ENCODE results near the gene RCL1.

DNA sequence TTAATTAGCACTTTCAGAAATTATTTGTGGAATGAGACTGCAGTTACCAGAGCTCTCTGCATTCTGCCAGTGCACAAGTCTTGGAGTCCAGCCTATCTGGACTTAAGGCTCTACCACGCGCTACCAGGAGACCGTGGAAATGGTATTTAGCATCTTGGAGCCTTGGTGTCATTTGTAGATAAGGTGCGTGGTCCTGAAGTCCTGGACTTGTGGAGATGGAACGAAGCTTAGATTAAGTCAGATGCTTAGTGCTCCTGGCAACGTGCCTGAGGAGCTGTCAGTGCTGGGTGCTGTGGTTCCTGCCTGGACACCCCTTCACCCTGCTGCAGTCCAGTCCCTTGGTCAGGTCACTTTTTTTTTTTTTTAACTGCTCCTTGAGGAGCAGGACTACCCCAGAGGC is 59.7 kb downstream of the RCL1 start:
- TF ChIP-seq, protein P1, sequence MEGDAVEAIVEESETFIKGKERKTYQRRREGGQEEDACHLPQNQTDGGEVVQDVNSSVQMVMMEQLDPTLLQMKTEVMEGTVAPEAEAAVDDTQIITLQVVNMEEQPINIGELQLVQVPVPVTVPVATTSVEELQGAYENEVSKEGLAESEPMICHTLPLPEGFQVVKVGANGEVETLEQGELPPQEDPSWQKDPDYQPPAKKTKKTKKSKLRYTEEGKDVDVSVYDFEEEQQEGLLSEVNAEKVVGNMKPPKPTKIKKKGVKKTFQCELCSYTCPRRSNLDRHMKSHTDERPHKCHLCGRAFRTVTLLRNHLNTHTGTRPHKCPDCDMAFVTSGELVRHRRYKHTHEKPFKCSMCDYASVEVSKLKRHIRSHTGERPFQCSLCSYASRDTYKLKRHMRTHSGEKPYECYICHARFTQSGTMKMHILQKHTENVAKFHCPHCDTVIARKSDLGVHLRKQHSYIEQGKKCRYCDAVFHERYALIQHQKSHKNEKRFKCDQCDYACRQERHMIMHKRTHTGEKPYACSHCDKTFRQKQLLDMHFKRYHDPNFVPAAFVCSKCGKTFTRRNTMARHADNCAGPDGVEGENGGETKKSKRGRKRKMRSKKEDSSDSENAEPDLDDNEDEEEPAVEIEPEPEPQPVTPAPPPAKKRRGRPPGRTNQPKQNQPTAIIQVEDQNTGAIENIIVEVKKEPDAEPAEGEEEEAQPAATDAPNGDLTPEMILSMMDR (IDR thresholded peaks at IDR 0.05; ENCODE audit: low read length): no peak
- no peak for TF ChIP-seq EZH2 (IDR thresholded peaks at IDR 0.05; ENCODE audit: borderline replicate concordance, low read length)
